Tongue (tissue), 2 donors: Measurements from ENCODE around the gene UGT1A9. TPM values are rescaled to one million over a fixed set of nuclear protein-coding genes. Genes with fewer than 3 reads are reported as not detected.
"Not testable (repeated sequence)": the region's sequence is repeated elsewhere in the genome, so short reads cannot be mapped to it uniquely, and the experiment has no call there.

Experiments used
- DNase-seq: peaks from one replicate; pipeline ENCODE4 v3.0.0-alpha.2; 2015
- total RNA-seq: library from RNA; depleted of rRNA; stranded (reverse); fragments of >200 nt; gene quantifications from one replicate; pipeline ENCODE4 v1.2.3, GENCODE V29; 2014

Gene UGT1A9
- total RNA-seq, result not detected

DNA sequence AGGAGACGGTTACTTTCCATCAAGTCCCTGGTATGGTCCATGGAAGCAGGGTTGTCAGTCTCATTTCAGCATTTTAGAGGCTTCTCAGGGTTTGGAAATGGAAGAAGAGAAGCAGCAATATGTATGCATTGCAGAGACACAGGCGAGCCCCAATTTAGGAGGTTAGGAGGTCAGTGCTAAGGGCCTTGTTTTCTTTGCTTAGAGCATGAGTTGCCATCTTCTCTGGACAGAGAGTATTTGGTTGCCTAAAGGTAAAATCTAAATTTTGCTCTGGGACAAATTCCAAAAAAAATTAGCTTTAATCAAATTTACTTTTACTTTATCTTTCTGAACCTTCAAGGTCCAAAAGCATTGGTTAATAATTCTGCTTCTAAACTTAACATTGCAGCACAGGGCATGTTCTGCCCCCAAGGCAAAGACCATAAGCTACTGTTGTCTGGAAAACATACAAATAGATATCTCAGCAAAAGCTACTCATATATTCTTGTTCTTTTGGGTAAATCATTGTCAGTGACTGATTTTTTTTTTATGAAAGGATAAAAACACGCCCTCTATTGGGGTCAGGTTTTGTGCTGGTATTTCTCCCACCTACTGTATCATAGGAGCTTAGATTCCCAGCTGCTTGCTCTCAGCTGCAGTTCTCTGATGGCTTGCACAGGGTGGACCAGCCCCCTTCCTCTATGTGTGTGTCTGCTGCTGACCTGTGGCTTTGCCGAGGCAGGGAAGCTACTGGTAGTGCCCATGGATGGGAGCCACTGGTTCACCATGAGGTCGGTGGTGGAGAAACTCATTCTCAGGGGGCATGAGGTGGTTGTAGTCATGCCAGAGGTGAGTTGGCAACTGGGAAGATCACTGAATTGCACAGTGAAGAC, at the start of gene UGT1A9:
TSS of gene UGT1A9 (plus strand) at position 609 of the 872 bp plus-strand sequence. CDS start at position 646, 37 bp downstream.
- no peak for DNase-seq

DNA sequence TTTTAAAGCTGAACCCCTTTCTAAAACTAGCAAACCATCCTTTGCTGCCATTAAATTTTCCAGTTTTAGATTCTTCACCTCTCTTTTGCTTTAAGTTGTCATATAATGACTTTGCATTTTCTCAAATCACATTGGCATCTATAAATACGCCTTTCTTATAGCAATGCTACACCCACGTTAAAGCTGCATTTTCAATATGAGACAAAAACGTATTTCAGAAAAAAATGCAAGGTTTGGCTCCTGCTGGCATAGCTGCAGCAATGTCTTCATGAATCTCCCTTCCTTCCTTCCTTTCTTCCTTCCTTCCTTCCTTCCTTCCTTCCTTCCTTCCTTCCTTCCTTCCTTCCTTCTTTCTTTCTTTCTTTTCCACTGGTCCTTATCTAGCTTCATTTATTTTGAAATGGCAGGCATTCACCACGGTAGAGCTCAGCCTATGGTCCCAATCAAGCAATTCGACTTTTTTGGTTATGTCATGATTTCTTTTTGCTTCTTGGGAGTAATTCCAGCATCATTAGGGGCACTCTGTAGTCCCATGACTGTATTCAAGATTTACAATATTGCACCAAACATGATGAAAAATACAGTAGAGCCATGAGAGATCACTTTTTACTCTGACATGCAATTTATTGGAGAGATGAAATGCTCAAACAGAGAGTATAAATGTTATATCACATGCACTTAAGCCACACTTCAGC, 44.2 kb upstream of the UGT1A9 start:
- no peak for DNase-seq

- DNase-seq, result not testable (repeated sequence)
Measured at GRCh38 chr2:233636306-233636705, 35.4 kb upstream of the UGT1A9 start, which contains the start of gene UGT1A10. TSS of gene UGT1A10 (plus strand) at chr2:233636448. CDS start at chr2:233636523, 75 bp downstream.

- DNase-seq, result no peak
Measured at GRCh38 chr2:233638836-233639235, 32.9 kb upstream of the UGT1A9 start.

DNA sequence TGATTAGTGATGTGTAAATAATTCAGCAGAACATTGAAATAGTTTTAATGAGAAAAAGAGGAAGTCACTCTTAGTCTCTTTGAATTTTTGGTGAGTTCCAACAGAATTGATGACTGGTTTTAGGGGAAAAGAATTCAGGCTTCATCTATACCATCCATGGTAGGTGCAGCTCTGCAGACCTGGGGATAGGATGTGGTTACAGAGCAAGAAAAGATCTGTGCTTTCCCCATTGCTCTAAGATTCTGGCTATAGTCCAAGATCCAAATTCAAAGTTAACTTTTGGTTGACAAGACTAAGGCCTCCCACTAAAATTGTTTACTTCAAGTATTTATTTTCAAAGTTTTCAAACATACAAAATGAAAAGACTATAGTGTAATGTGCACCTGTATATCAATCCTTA, 31.8 kb upstream of the UGT1A9 start:
- no peak for DNase-seq

DNA sequence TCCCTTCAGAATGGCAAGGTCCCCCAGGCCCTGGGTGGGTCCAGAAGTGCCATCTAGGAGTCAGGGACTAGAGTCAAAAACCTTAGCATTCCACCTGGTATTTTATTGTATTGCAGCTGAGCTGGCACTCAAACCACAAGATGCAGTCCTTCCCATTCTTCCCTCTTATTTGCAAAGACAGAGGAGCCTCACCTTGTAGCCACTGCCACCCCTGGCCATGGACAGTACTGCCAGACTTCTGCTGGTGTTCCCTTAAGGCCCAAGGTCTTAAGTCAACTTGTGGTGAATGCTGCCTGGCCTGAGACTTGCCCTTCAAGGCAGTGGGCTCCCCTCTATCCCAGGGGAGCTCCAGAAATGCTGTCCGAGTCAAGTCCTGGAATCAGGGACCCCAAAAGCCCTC, 28.6 kb upstream of the UGT1A9 start:
- no peak for DNase-seq

DNA sequence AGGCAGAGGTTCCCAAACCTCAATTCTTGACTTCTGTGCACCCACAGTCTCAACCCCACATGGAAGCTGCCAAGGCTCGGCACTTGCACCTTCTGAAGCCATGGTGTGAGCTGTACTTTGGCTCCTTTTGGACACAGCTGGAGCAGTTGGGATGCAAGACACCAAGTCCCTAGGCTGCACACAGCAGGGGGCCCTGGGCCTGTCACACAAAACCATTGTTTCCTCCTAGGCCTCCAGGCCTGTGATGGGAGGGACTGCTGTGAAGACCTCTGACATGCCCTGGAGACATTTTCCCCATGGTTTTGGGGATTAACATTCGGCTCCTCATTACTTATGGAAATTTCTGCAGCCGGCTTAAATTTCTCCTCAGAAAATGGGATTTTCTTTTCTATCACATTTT, 25.7 kb upstream of the UGT1A9 start:
- DNase-seq, result not testable (repeated sequence)

- peak; percentile 0 for DNase-seq
Measured at GRCh38 chr2:233650981-233651380, 20.7 kb upstream of the UGT1A9 start.

DNA sequence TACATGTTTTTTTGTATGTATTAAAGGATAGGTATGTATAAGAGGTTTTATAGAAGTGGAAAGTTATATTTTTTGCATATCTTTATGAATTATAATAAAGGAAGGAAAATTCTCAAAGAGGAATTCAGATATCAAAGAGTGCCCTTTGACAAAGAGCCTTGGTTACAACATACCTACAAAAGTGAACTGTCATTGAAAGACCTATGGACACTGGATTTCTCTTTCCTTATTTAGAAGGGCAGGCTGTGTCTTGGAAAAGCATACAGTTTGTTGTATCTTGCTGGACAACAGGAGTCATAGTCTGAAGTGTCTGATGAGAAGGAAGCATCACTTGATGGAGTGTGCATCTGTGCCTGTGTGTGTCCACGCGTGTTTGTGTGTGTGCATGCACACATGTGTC, 20.3 kb upstream of the UGT1A9 start:
- no peak for DNase-seq

DNA sequence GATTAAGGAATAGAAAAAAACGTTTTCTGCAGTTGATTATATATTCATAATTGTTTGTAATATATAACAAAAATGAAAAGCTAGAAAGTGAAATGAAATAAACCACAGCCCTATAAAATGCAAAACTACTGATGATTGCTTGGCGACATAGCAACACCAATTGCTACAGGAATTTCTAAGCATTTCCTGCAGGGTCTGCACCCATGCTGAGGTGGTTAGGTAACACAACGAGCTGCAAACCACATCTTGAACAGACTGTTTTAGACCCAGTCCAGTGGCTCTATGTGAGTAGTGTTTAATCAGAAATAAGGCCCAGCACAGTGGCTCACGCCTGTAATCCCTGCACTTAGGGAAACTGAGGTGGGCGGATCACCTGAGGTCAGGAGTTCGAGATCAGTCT, 17.2 kb upstream of the UGT1A9 start:
- no peak for DNase-seq

- DNase-seq, result no peak
Measured at GRCh38 chr2:233655043-233655442, 16.7 kb upstream of the UGT1A9 start.

GRCh38 chr2:233655943-233656342, 15.8 kb upstream of the UGT1A9 start:
- DNase-seq, result not testable (repeated sequence)

- DNase-seq, result no peak
Measured at GRCh38 chr2:233656443-233656842, 15.3 kb upstream of the UGT1A9 start.

DNA sequence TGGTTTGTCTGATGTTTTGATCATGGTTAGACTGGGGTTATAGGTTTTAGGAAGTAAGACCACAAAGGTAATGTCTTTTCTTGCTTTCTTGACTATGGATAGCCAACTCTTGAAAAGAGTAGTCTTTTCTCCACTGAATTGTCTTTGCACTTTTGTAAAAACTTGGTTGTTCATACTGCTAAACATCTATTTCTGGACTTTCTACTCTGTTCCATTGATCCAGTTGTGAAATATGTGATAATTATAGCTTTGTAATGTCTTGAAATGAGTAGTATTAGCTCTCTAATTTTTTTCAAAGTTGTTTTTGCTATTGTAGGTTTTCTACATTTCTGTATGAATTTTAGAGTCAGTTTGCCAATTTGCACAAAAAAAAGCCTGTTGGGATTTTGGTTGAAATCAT, 13.1 kb upstream of the UGT1A9 start:
- DNase-seq, result no peak

DNA sequence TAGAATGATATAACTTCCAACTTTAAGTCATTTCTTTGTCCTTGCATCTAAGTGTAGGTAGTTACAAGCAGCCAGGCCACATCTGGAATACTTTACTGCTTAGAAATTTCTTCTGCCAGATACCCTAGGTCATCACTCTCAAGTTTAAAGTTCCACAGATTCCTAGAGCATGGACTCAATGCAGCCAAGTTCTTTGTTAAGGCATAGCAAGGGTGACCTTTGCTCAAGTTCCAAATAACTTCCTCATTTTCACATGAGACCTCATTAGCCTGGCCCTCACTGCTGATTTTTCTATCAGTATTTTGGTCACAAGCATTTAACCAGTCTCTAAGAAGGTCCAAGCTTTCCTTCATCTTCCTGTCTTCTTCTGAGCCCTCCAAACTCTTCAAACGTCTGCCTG, 7.8 kb upstream of the UGT1A9 start:
- DNase-seq, result no peak

GRCh38 chr2:233668605-233669260, 3.0 kb upstream of the UGT1A9 start:
- no peak for DNase-seq

DNA sequence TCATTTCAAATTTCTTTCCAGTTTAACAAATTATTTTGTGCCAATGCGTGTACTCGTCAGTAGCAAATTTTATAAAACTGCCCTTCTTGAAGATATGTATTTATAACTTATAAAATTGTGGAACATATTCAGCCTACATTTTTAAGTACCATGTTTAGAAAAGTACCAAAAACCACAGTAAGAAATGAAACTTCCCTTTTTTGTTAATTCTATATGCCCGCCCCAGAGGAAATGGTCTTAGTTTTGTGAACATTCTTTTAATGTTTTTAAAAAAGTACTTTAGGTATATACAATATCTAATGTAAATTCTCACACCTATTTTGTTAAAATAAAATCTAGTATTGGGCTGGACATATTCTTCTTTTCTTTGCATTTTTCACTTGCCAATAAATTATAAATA, 1.2 kb downstream of the UGT1A9 start:
- DNase-seq, result no peak

- no peak for DNase-seq
Measured at GRCh38 chr2:233673896-233674295, 2.2 kb downstream of the UGT1A9 start.

DNA sequence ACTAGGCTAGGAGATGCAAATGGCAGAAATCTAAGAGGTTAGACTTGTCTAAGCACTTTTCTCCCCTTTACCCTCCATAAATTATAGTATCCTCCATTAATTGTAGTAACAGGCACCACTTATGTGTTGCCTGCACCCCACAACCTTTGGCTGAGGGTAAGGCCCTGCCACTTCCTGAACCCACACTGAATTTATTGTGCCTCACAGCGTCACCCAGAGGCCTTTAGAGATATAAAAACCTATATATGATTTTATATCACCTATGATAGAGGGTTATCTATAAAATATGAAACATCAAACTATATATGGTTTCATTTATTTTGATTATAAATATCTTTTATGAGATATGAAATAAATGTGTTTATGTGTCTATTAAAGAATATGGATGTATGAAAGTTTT, 2.6 kb downstream of the UGT1A9 start:
- no peak for DNase-seq

DNA sequence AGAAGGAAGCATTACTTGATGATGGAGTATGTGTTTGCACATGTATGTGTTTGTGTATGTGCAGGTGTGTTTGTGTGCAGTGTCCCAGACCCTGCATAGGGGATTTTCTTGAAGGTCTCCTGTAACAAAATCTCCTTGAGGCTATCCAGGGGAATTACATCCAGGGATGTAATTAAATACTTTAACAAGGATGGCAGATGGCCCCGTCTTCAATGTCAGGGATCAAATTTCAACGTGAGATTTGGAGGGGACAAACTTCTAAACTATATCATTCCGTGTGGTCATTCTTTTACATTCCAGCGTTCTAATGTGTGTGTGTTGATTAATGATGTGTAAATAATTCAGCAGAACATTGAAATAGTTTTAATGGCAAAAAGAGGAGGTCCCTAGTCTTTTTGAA, 3.3 kb downstream of the UGT1A9 start:
- DNase-seq, result no peak

- DNase-seq, result no peak
Measured at GRCh38 chr2:233676046-233676445, 4.3 kb downstream of the UGT1A9 start.

GRCh38 chr2:233679196-233679595, 7.5 kb downstream of the UGT1A9 start:
- DNase-seq, result no peak
